ENCODE data around the gene E2F2. TPM values are rescaled to one million over a fixed set of nuclear protein-coding genes. Genes with fewer than 3 reads are reported as not detected.
A peak's percentile ranks its signal among the peaks of the same experiment; 100 is the strongest.

The E2F2 gene
- total RNA-seq, 4 donors from 2014 or later = 0.40 TPM; not detected in 3

DNA sequence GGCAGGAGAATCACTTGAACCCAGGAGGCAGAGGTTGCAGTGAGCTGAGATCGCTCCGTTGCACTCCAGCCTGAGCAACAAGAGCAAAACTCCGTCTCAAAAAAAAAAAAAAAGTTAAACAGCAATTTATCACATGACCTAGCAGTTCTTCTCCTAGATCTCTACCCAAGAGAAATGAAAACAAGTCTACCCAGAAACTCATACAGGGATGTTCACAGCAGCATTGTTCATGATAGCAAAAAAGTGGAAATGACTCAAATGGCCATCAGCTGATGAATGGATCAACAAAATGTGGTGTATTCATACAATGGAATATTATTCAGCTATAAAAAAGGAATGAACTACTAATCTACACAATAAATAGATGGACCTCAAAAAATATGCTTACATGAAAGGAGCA is 40.4 kb upstream of the E2F2 start:
- H3K27me3 ChIP-seq = no peaks in the 10 kb centered on the region
- no peak for DNase-seq
- H3K9me3 ChIP-seq = no peaks in the 10 kb centered on the region
- H3K4me1 ChIP-seq = peaks cover 11 to 20% of the 10 kb centered on the region in 2 donors
- H3K27ac ChIP-seq = no peak overlapping the region
- no peak overlapping the region for H3K4me3 ChIP-seq
- no peak for ATAC-seq
- intact Hi-C loops (cut with DNase I; ENCODE audit: low total_unique reads) = no loop called here
- no peak for TF ChIP-seq POLR2A (IDR thresholded peaks at IDR 0.05)
- TF ChIP-seq CTCF (IDR thresholded peaks at IDR 0.05 in 4 of 5, conservative IDR thresholded peaks at IDR 0.05 in 1 of 5) = no peak
- H3K36me3 ChIP-seq = no peaks in the 10 kb centered on the region
- in situ Hi-C loops (cut with MboI; ENCODE audit: low sequenced_read_pairs in 4 of 4) = no loop called here

- ATAC-seq = no peak
- intact Hi-C loops (cut with DNase I; ENCODE audit: low total_unique reads) = no loop called here
- H3K27ac ChIP-seq = no peak overlapping the region
Observed at GRCh38 chr1:23570001-23570691, 39.1 kb upstream of the E2F2 start.

DNA sequence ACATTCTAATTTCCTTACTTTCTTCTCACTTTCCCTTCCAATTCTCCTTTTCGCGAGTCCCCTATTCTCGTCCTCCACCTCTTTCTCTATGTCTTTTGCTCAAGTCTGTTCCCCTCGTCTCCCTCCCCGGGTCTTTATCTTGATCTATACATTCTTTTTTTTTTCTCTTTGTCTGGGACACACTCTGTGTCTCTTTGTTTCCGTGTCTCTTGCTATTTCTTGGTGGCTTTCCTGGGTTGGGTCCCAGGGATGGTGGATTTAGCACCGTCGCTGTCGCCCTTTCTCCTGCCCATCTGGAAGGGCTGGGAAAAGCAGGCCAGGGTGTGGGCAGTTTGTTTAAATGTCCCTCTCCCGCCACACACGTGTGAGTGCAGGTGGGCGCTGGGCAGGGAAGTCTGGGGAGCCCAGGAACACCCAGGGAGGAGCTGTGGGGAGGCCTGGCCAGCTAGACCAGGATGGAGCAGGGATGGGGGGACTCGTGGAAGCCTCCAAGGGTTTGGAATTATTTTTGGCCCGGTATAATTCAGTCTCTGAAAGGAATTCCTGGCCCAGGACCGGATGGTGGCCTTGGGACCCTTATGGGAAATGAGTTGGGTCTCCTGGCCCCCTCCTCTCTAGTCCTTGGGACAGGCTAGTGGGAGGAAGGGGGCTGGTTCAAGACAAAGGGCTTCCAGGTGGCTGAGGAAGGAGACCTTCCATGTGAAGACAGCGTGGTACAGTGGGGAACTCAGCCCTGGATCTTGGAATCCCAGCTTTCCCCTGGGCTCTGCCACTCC is 37.8 kb upstream of the E2F2 start:
- TF ChIP-seq CTCF (IDR thresholded peaks at IDR 0.05 in 4 of 5, conservative IDR thresholded peaks at IDR 0.05 in 1 of 5) (no peak), POLR2A (IDR thresholded peaks at IDR 0.05) (no peak)
- in situ Hi-C loops (cut with MboI; ENCODE audit: low sequenced_read_pairs in 4 of 4) = no loop called here
- DNase-seq = no peak
- H3K9me3 ChIP-seq = no peaks in the 10 kb centered on the region
- no peaks in the 10 kb centered on the region for H3K36me3 ChIP-seq
- intact Hi-C loops (cut with DNase I; ENCODE audit: low total_unique reads) = no loop called here
- peaks cover 5 to 10% of the 10 kb centered on the region in 2 donors for H3K4me1 ChIP-seq
- peak overlapping the region; percentile 62 to 70 (median 67) for H3K4me3 ChIP-seq
- no peaks in the 10 kb centered on the region for H3K27me3 ChIP-seq
- peak overlapping the region; percentile 66 to 78 (median 72) for H3K27ac ChIP-seq
- peak; percentile 13 to 41 for ATAC-seq

More at GRCh38 chr1:23570001-23570691, 39.1 kb upstream of the E2F2 start:
- no peaks in the 10 kb centered on the region for H3K9me3 ChIP-seq
- no peaks in the 10 kb centered on the region for H3K36me3 ChIP-seq
- peaks cover 5 to 10% of the 10 kb centered on the region in 2 donors for H3K4me1 ChIP-seq
- DNase-seq = no peak
- no peaks in the 10 kb centered on the region for H3K27me3 ChIP-seq
- in situ Hi-C loops (cut with MboI; ENCODE audit: low sequenced_read_pairs in 4 of 4) = no loop called here
- no peak for TF ChIP-seq CTCF (IDR thresholded peaks at IDR 0.05 in 4 of 5, conservative IDR thresholded peaks at IDR 0.05 in 1 of 5)
- no peak overlapping the region for H3K4me3 ChIP-seq

GRCh38 chr1:23567996-23568607 is 37.1 kb upstream of the E2F2 start:
- ATAC-seq (peak; percentile 32 to 44), DNase-seq (no peak)
- Histone ChIP-seq H3K27me3 (no peaks in the 10 kb centered on the region), H3K9me3 (no peaks in the 10 kb centered on the region), H3K4me1 (peaks cover 9 to 10% of the 10 kb centered on the region in 2 donors), H3K27ac (peak overlapping the region; percentile 66 to 78 (median 72)), H3K36me3 (no peaks in the 10 kb centered on the region), H3K4me3 (peak overlapping the region; percentile 62 to 70 (median 67))
- TF ChIP-seq POLR2A (IDR thresholded peaks at IDR 0.05) (no peak), CTCF (IDR thresholded peaks at IDR 0.05 in 4 of 5, conservative IDR thresholded peaks at IDR 0.05 in 1 of 5) (no peak)
- intact Hi-C loops (cut with DNase I; ENCODE audit: low total_unique reads) (no loop called here), in situ Hi-C loops (cut with MboI; ENCODE audit: low sequenced_read_pairs in 4 of 4) (no loop called here)

All from gastrocnemius medialis (tissue), 4 donors.